SK-N-MC (cell line): ENCODE results near the gene FOXF1.

ENCODE experiments used
- EZH2 ChIP-seq: fragments of 200-600 bp; sonication (generic); IDR thresholded peaks from one replicate; pipeline ENCODE4 v1.6.1; 2017; ENCODE audit warnings: antibody characterized with exemption
- POLR2AphosphoS5 ChIP-seq: IDR thresholded peaks from 2 replicates; pipeline ENCODE4 v1.6.1; 2012; ENCODE audit warnings: mild to moderate bottlenecking, low read depth, low read length, borderline replicate concordance

DNA sequence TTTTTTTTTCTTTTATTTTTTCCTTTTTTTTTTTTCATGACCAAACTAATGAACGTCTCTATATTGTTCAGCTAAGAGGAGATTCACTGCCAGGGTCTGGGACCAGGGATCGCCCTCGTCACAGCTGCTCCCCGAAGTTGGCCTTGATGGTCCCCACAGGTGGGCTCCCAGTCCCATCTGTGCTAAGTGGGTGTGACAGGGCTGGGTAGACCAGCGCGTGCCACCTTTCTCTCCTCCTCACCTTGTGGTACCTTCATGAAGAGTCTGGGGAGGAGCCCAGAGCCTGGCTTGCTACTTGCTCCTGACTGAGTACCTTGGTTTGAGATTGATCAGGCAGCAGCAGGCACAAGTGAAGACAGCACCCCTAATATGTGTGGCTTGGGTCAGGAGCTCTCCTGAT, 6.5 kb upstream of the FOXF1 start:
- no peak for TF ChIP-seq POLR2AphosphoS5
- no peak for TF ChIP-seq EZH2
